Daoy (cell line): ENCODE measurements around the gene PPP1R9B. TPM values are rescaled to one million over a fixed set of nuclear protein-coding genes. Genes with fewer than 3 reads are reported as not detected.

Source experiments
- DNase-seq: peaks from one replicate; pipeline ENCODE4 v3.0.0-alpha.2; 2015; ENCODE audit warnings: low read depth
- total RNA-seq: library from RNA; depleted of rRNA; stranded (reverse); fragments of >200 nt; shearing (Covaris generic); gene quantifications from 2 replicates; pipeline ENCODE4 v1.2.3, GENCODE V29; 2014

Gene PPP1R9B
- total RNA-seq, 1 experiment from 2014 or later = 36.3 TPM

- DNase-seq = no peak
Observed at GRCh38 chr17:50155115-50155819, 4.8 kb upstream of the PPP1R9B start.

- DNase-seq = no peak
Observed at GRCh38 chr17:50154604-50155003, 4.1 kb upstream of the PPP1R9B start.

GRCh38 chr17:50153650-50154575 is 3.4 kb upstream of the PPP1R9B start:
- DNase-seq = no peak

GRCh38 chr17:50152736-50153135 is 2.3 kb upstream of the PPP1R9B start:
- DNase-seq = no peak

GRCh38 chr17:50151937-50152547 is 1.6 kb upstream of the PPP1R9B start:
- peak; percentile 86 for DNase-seq

- peak; percentile 89 for DNase-seq
Observed at GRCh38 chr17:50151041-50151936, 812 bp upstream of the PPP1R9B start.

- DNase-seq = peak; percentile 65
Observed at GRCh38 chr17:50149417-50150353, 792 bp downstream of the PPP1R9B start.

GRCh38 chr17:50149091-50149416 is 1.4 kb downstream of the PPP1R9B start:
- DNase-seq = no peak

- peak; percentile 63 for DNase-seq
Observed at GRCh38 chr17:50148226-50149090, 2.0 kb downstream of the PPP1R9B start.

GRCh38 chr17:50147841-50148225 is 2.6 kb downstream of the PPP1R9B start:
- no peak for DNase-seq

GRCh38 chr17:50146927-50147665 is 3.4 kb downstream of the PPP1R9B start:
- DNase-seq = no peak

- no peak for DNase-seq
Observed at GRCh38 chr17:50146230-50146926, 4.1 kb downstream of the PPP1R9B start.

GRCh38 chr17:50145532-50146229 is 4.8 kb downstream of the PPP1R9B start:
- no peak for DNase-seq

- DNase-seq = no peak
Observed at GRCh38 chr17:50144845-50145531, 5.5 kb downstream of the PPP1R9B start.

- DNase-seq = no peak
Observed at GRCh38 chr17:50144355-50144754, 6.1 kb downstream of the PPP1R9B start.

- DNase-seq = no peak
Observed at GRCh38 chr17:50143461-50144176, 6.9 kb downstream of the PPP1R9B start.
